Measurements from ENCODE around the gene CEP128. TPM values are rescaled to one million over a fixed set of nuclear protein-coding genes. Genes with fewer than 3 reads are reported as not detected.

The CEP128 gene
- total RNA-seq, 4 donors from 2014 or later: 3.8 to 12.0 (median 6.0) TPM

DNA sequence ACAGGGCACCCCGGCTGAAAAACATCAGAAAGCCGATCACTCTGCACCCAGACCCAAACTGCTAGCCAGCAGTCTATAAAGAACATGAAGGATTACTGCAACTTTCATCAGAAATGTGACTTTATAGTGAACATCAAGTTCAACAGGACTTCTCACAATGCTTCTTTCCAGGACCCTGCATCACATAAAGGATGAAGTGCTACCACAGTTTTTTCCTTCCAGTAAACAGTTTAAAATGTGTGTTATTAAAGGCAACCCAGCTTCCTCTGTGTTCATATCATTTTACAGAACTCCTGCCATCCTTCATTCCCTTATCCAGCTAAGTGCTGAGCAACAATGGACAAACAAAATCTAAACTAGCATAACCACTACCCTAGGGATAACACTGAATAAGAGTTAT, 449.9 kb downstream of the CEP128 start:
- H3K36me3 ChIP-seq: no peaks in the 10 kb centered on the region
- WGBS, 2 donors (ENCODE audit: low coverage in 1 of 2): 40 to 69% methylated on average over 2 of the region's 2 CpGs
- H3K27ac ChIP-seq: peak overlapping the region; percentile 10 to 43 (median 30)
- no peaks in the 10 kb centered on the region for H3K27me3 ChIP-seq
- ATAC-seq: no peak
- H3K4me1 ChIP-seq: peaks cover 0 to 16% (median 10%) of the 10 kb centered on the region in 3 donors
- H3K9me3 ChIP-seq: no peaks in the 10 kb centered on the region
- no peak overlapping the region for H3K4me3 ChIP-seq
- TF ChIP-seq EP300 (IDR thresholded peaks at IDR 0.05) (no peak), POLR2A (IDR thresholded peaks at IDR 0.05) (no peak), POLR2AphosphoS5 (IDR thresholded peaks at IDR 0.05) (no peak), CTCF (IDR thresholded peaks at IDR 0.05) (no peak)

DNA sequence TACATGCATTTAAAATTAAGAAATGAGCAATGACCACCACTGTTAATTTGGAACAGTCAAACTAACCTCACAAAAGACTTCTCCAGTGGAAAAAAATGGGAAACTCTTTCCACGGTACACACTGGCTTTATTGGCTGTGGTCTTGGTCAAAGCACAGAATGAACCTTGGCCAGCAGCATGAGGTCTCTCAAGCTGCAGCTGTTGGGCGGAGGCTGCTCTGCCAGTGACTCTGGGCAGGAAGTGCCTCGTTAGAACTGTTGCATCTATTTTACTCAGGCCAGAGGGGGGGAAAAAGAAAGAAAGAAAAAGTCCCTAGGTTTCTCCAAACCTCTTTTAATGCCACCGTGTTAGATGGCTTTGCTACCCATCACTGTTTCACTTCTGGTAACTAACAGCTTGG, 450.4 kb downstream of the CEP128 start:
- no peak for TF ChIP-seq CTCF (IDR thresholded peaks at IDR 0.05)
- no peak for TF ChIP-seq EP300 (IDR thresholded peaks at IDR 0.05)
- TF ChIP-seq POLR2AphosphoS5 (IDR thresholded peaks at IDR 0.05): no peak
- no peak for TF ChIP-seq POLR2A (IDR thresholded peaks at IDR 0.05)
- Histone ChIP-seq H3K4me1 (peaks cover 0 to 16% (median 10%) of the 10 kb centered on the region in 3 donors), H3K9me3 (no peaks in the 10 kb centered on the region), H3K36me3 (no peaks in the 10 kb centered on the region), H3K4me3 (no peak overlapping the region), H3K27me3 (no peaks in the 10 kb centered on the region), H3K27ac (peak overlapping the region; percentile 10 to 43 (median 30))
- peak; percentile 81 for ATAC-seq
- 30 to 50% methylated on average over 3 to 4 of the region's 4 CpGs for WGBS, 2 donors (ENCODE audit: low coverage in 1 of 2)

DNA sequence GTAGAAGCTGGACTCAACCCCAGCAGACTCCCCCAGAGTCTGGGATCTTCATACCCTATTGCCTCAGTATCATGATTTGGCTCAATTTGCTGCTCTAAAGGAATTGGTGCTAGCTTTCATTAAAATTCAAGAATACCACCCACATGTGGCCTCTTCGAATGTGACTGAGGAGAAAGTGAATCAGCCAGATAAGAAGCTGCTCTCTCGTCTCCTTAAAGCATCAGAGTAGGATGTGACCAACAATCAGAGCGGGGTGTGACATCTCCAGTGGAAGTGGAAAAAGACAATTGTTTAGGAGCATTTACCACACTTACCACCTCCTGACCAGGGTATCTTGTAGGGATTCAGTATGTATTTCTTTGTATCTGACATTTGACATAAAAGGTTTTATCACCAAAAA, 452.0 kb downstream of the CEP128 start:
- Histone ChIP-seq H3K4me3 (no peak overlapping the region), H3K36me3 (no peaks in the 10 kb centered on the region), H3K27ac (no peak overlapping the region), H3K4me1 (peaks cover 0 to 16% (median 10%) of the 10 kb centered on the region in 3 donors), H3K27me3 (no peaks in the 10 kb centered on the region), H3K9me3 (no peaks in the 10 kb centered on the region)
- 82 to 100% methylated on average over 2 to 3 of the region's 3 CpGs for WGBS, 2 donors (ENCODE audit: low coverage in 1 of 2)
- TF ChIP-seq POLR2AphosphoS5 (IDR thresholded peaks at IDR 0.05): no peak
- no peak for TF ChIP-seq EP300 (IDR thresholded peaks at IDR 0.05)
- no peak for TF ChIP-seq CTCF (IDR thresholded peaks at IDR 0.05)
- TF ChIP-seq POLR2A (IDR thresholded peaks at IDR 0.05): no peak
- ATAC-seq: no peak

DNA sequence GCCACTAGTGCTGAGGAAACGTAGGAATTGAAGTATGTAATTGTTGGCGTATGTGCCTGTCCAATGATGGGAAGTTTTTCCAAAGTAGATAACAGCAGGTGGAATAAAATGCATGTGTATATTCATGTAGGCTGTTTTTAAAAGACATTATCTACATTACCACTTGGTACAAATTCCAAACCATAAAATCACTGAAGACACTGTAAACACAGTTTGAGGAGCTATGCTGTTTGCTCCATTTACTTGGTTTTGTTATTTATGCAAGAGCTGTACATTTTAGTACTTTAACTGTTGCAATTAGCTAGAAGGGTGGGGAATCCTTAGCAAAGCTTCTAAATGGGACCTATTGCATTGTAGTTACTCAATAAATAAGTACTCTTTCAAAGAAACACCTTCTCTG, 455.8 kb downstream of the CEP128 start:
- peaks cover 0 to under 1% (median 0%) of the 10 kb centered on the region in 3 donors for H3K4me1 ChIP-seq
- no peak overlapping the region for H3K4me3 ChIP-seq
- TF ChIP-seq POLR2A (IDR thresholded peaks at IDR 0.05): no peak
- TF ChIP-seq POLR2AphosphoS5 (IDR thresholded peaks at IDR 0.05): no peak
- WGBS, 2 donors (ENCODE audit: low coverage in 1 of 2): 94 to 100% methylated on average over 2 of the region's 2 CpGs
- H3K9me3 ChIP-seq: no peaks in the 10 kb centered on the region
- ATAC-seq: no peak
- no peak overlapping the region for H3K27ac ChIP-seq
- H3K27me3 ChIP-seq: no peaks in the 10 kb centered on the region
- H3K36me3 ChIP-seq: no peaks in the 10 kb centered on the region

DNA sequence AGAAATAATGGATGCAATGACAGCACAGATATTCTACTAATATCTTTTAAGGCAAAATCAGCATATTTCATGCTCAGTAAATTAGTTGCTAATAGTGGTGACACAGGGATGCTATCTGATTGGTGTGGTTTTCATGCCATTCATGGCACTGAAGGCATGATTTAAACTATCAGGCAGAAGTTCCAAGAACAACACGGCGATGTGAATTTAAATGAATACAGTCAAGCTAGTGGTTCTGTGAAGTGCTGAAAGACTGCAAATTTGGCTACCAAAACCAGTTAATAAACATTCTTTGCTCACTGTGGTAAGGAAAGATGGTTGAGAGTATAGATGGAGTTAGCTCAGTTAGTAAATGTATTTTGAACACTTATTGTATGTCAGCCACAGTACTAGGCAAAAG, 458.2 kb downstream of the CEP128 start:
- H3K4me1 ChIP-seq: no peaks in the 10 kb centered on the region
- TF ChIP-seq CTCF (IDR thresholded peaks at IDR 0.05) (no peak), EP300 (IDR thresholded peaks at IDR 0.05) (no peak), POLR2AphosphoS5 (IDR thresholded peaks at IDR 0.05) (no peak), POLR2A (IDR thresholded peaks at IDR 0.05) (no peak)
- no peaks in the 10 kb centered on the region for H3K9me3 ChIP-seq
- WGBS, 2 donors (ENCODE audit: low coverage in 1 of 2): 100% methylated on average over 2 of the region's 2 CpGs
- no peaks in the 10 kb centered on the region for H3K36me3 ChIP-seq
- no peak overlapping the region for H3K27ac ChIP-seq
- no peaks in the 10 kb centered on the region for H3K27me3 ChIP-seq
- no peak overlapping the region for H3K4me3 ChIP-seq
- no peak for ATAC-seq

Measured in gastroesophageal sphincter (tissue), 4 donors.